NCI-H526 treated with DMSO at 0.1 percent for 48 hours (cell line): Measurements from ENCODE around the gene RFPL4A.
"Not testable (repeated sequence)": the region's sequence is repeated elsewhere in the genome, so short reads cannot be mapped to it uniquely, and the experiment has no call there.

Experiments used
- DNase-seq: peaks from one replicate; lab custom pipeline; 2025; lab: John Stamatoyannopoulos, UW

RFPL4A gene

DNA sequence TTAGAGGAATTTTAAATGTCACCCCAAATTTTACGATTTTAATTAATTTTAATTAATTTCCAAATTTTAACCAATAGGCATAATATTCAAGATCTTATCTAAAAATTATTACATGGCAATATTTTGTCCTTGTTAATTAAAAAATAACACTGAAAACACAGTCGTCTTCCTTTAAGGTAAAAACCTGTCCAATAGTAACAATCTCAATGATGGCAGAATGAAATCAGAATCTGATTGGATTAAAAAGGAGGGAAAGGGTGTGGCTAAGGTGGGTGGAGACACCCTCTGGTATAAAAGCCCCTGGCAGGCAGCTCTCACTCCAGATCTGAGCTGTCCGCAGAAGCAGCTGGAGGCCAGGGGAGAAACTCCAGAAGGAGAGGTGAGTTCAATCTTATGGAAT, at the start of gene RFPL4A:
Gene RFPL4A (plus strand): TSS at position 301 of the 400 bp plus-strand sequence. CDS start 2,704 bp downstream, outside the sequence.
- not testable (repeated sequence) for DNase-seq

- no peak for DNase-seq
Measured at GRCh38 chr19:55711719-55712118, 47.2 kb upstream of the RFPL4A start.

GRCh38 chr19:55712804-55713631, 45.9 kb upstream of the RFPL4A start:
- no peak for DNase-seq

DNA sequence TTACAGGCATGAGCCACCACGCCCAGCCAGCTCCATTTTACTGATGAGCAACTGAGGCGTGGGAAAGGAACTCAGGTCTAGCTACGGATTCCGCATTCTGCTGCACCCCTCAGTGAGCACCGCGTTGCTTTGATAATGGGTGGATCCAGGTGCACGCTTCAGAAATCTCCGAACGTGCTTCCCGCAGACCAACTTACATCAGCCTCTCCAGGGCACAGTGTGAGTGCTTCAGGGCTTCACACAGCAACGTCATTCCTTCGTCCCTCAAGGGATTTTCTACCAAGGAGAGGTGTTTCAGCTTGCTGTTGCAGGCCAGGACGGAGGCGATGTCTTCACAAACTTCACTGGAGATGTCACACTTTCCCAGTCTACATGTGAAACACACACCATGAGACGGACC, 42.4 kb upstream of the RFPL4A start:
- DNase-seq, result no peak

GRCh38 chr19:55717251-55717650, 41.6 kb upstream of the RFPL4A start:
- no peak for DNase-seq

GRCh38 chr19:55717879-55718711, 40.8 kb upstream of the RFPL4A start:
- DNase-seq, result not testable (repeated sequence)

- DNase-seq, result no peak
Measured at GRCh38 chr19:55720214-55720746, 38.6 kb upstream of the RFPL4A start.

- DNase-seq, result no peak
Measured at GRCh38 chr19:55720801-55721200, 38.1 kb upstream of the RFPL4A start.

DNA sequence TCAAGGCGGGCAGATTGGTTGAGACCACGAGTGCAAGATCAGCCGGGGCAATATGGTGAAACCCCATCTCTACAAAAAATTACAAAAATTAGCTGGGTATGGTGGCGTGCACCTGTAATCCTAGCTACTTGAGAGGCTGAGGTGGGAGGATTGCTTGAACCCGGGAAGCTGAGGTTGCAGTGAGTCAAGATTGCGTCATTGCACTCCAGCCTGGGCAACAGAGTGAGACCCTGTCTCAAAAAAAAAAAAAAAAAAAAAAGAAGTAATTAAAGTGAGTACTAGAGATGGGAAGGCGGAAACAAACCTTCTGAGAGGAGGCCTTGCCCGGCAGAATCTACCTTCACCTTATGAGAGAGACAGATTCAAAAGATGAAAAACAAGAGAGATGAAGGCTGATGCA, 35.4 kb upstream of the RFPL4A start:
- DNase-seq, result no peak

GRCh38 chr19:55730378-55730777, 28.5 kb upstream of the RFPL4A start:
- not testable (repeated sequence) for DNase-seq

GRCh38 chr19:55738302-55738701, 20.6 kb upstream of the RFPL4A start, which contains the start of gene NLRP9:
TSS of gene NLRP9 (minus strand) at chr19:55738402. CDS start at chr19:55738374, 28 bp downstream.
- no peak for DNase-seq

GRCh38 chr19:55750715-55751114, 8.2 kb upstream of the RFPL4A start:
- no peak for DNase-seq

DNA sequence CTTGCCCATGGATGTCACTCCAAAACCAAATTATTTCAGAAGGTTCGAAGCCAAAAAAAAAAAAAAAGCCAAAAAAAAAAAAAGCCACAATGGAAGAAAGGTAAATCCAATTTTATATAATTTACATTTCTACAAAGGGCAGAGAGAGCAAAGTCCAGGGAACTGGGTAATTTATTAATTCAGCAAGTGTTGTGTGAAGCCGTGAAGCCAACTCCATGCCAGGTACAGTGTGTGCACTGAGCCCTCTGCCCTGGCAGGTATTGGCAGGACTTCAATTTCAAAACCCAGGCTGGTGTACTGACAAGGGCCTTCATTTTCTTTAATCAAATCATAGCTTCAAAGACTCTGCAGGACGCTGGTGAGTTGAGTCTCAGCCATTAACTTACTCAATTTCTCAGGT, 5.5 kb upstream of the RFPL4A start:
- no peak for DNase-seq

- DNase-seq, result not testable (repeated sequence)
Measured at GRCh38 chr19:55756808-55757207, 2.1 kb upstream of the RFPL4A start.

- no peak for DNase-seq
Measured at GRCh38 chr19:55766466-55766865, 7.6 kb downstream of the RFPL4A start.

- DNase-seq, result not testable (repeated sequence)
Measured at GRCh38 chr19:55768818-55769217, 9.9 kb downstream of the RFPL4A start, which contains the start of gene RFPL4AL1. TSS of gene RFPL4AL1 (plus strand) at chr19:55769118. CDS start at chr19:55771805, 2,687 bp downstream.

- not testable (repeated sequence) for DNase-seq
Measured at GRCh38 chr19:55769632-55770031, 10.7 kb downstream of the RFPL4A start.

- peak; percentile 31 for DNase-seq
Measured at GRCh38 chr19:55777528-55777927, 18.6 kb downstream of the RFPL4A start.

GRCh38 chr19:55778331-55778730, 19.4 kb downstream of the RFPL4A start:
- DNase-seq, result no peak

- DNase-seq, result no peak
Measured at GRCh38 chr19:55781112-55781511, 22.2 kb downstream of the RFPL4A start.

DNA sequence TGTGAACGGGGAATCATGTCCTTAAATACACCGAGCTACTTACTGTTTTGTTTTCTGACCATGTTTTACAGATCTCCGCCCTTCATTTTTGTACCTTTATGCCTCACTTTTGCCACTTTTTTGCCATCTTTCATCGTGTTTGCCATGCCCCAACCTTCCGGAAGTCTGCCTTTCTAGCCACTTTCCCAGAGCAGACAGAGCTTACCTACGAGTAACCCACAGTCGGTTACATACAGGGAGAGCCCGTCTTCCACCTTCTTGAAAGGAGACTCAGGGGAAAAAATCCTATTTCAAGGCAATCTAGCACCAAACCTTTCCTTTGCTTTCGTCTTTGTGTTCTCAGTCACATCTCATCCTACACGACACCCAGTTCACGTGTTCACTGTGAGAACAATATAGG, 36.1 kb downstream of the RFPL4A start:
- no peak for DNase-seq

- DNase-seq, result no peak
Measured at GRCh38 chr19:55801416-55801815, 42.5 kb downstream of the RFPL4A start.
